ENCODE results near the gene BCAS1.

BCAS1 gene

DNA sequence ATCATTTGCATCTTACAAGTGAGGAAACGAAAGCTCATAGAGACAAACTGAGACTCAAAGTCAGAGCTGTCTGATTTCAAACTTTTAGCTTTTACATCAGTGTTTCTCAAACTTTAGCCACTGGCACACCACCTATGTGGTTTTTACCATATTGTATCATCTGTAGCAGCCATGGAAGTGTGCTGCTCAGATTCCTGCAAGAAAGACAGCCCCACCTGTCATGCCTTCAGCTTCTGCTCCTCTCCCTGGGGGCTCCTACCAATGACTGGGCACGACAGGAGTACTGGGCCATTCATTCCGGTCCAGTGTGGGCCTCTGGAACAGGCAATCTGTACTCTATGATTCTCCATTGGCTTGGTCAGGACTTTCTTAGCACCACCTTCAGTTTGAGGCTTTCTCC, 87.0 kb downstream of the BCAS1 start:
- no peaks in the 10 kb centered on the region for H3K27me3 ChIP-seq (ENCODE audit: low read depth, low read length)
- TF ChIP-seq, protein P1, sequence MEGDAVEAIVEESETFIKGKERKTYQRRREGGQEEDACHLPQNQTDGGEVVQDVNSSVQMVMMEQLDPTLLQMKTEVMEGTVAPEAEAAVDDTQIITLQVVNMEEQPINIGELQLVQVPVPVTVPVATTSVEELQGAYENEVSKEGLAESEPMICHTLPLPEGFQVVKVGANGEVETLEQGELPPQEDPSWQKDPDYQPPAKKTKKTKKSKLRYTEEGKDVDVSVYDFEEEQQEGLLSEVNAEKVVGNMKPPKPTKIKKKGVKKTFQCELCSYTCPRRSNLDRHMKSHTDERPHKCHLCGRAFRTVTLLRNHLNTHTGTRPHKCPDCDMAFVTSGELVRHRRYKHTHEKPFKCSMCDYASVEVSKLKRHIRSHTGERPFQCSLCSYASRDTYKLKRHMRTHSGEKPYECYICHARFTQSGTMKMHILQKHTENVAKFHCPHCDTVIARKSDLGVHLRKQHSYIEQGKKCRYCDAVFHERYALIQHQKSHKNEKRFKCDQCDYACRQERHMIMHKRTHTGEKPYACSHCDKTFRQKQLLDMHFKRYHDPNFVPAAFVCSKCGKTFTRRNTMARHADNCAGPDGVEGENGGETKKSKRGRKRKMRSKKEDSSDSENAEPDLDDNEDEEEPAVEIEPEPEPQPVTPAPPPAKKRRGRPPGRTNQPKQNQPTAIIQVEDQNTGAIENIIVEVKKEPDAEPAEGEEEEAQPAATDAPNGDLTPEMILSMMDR (IDR thresholded peaks at IDR 0.05; ENCODE audit: low read depth, low read length) = no peak
- TF ChIP-seq EZH2phosphoT487 (IDR thresholded peaks at IDR 0.05; ENCODE audit: low read depth) = no peak

DNA sequence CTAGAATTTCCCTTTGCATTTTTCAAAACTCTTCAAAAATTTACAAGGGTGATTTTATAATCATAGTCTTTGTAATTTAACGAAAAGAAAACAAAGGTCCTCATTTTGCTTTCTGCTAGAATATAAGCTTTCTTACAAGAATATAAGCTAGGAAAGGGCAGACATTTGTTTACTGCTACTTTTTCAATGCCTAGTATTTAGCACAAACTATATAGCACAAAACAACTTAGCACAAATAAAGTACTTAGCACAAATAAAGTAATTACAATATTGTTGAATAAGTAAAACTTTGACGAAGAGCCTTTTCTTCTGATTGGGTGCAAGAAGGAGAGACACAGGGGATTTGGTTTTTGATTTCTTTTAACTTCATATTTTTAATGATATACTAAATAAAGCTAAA, 87.8 kb downstream of the BCAS1 start:
- TF ChIP-seq EZH2phosphoT487 (IDR thresholded peaks at IDR 0.05; ENCODE audit: low read depth) = no peak
- TF ChIP-seq, protein P1 (IDR thresholded peaks at IDR 0.05; ENCODE audit: low read depth, low read length) = no peak
- Histone ChIP-seq H3K4me2 (ENCODE audit: low read length) (no peak overlapping the region), H3K4me1 (ENCODE audit: low read length) (no peaks in the 10 kb centered on the region), H3K36me3 (replicated peaks; ENCODE audit: low read depth, low read length) (no peaks in the 10 kb centered on the region), H3K9me3 (ENCODE audit: insufficient read depth, low read length) (no peaks in the 10 kb centered on the region), H2AFZ (ENCODE audit: low read depth, low read length) (no peak overlapping the region), H3K27ac (ENCODE audit: low read length) (no peak overlapping the region), H4K20me1 (ENCODE audit: insufficient read depth, low read length) (no peaks in the 10 kb centered on the region), H3K4me3 (ENCODE audit: low read length) (no peak overlapping the region), H3K9ac (ENCODE audit: low read length) (no peak overlapping the region), H3K27me3 (ENCODE audit: low read depth, low read length) (no peaks in the 10 kb centered on the region), H3K79me2 (ENCODE audit: low read length) (no peaks in the 10 kb centered on the region)

More for the DNA sequence above, 87.0 kb downstream of the BCAS1 start:
- Histone ChIP-seq H3K9ac (ENCODE audit: low read length) (no peak overlapping the region), H3K4me2 (ENCODE audit: low read length) (no peak overlapping the region), H4K20me1 (ENCODE audit: insufficient read depth, low read length) (no peaks in the 10 kb centered on the region), H3K27ac (ENCODE audit: low read length) (no peak overlapping the region), H2AFZ (ENCODE audit: low read depth, low read length) (no peak overlapping the region), H3K9me3 (ENCODE audit: insufficient read depth, low read length) (no peaks in the 10 kb centered on the region), H3K4me1 (ENCODE audit: low read length) (no peaks in the 10 kb centered on the region), H3K36me3 (replicated peaks; ENCODE audit: low read depth, low read length) (no peaks in the 10 kb centered on the region), H3K79me2 (ENCODE audit: low read length) (no peaks in the 10 kb centered on the region), H3K4me3 (ENCODE audit: low read length) (no peak overlapping the region)

DNA sequence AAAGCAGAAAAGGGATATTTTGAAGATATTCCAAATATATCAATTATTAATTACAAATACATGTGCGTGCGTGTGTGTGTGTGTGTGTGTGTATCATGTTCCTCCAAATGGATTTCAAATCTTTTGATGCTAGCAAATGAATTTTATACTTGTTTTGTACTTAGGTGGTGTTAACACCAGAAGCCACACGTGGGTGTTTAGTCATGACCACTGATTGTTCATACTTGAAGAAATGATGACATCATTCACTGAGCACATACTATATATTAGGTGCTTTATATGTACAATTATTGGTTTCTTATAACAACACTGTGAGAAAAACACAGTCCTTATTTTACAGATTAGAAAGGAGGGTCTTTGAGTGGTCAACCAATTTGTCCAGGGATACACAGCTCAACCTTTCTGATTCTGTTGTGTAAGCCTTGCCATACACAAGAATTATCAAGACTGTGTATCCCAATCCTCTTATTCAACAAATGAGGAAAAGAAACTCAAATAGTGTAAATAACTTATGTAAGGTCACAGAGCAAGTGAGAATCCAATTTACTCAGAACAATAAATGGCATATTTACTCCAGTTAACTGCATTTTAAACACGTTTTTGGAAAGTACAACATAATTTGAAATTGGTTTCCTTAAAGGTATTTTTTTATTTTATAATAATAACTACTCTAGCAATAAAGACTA, 88.5 kb downstream of the BCAS1 start:
- Histone ChIP-seq H3K27me3 (ENCODE audit: low read depth, low read length) (no peaks in the 10 kb centered on the region), H3K4me3 (ENCODE audit: low read length) (no peak overlapping the region), H3K36me3 (replicated peaks; ENCODE audit: low read depth, low read length) (no peaks in the 10 kb centered on the region), H3K9me3 (ENCODE audit: insufficient read depth, low read length) (0 out of 2 replicates have a peak, but pooled peaks cover under 1% of the 10 kb centered on the region), H3K4me1 (ENCODE audit: low read length) (no peaks in the 10 kb centered on the region), H4K20me1 (ENCODE audit: insufficient read depth, low read length) (no peaks in the 10 kb centered on the region), H2AFZ (ENCODE audit: low read depth, low read length) (no peak overlapping the region), H3K4me2 (ENCODE audit: low read length) (no peak overlapping the region), H3K79me2 (ENCODE audit: low read length) (no peaks in the 10 kb centered on the region), H3K9ac (ENCODE audit: low read length) (no peak overlapping the region), H3K27ac (ENCODE audit: low read length) (no peak overlapping the region)
- TF ChIP-seq EZH2phosphoT487 (IDR thresholded peaks at IDR 0.05; ENCODE audit: low read depth) = no peak
- TF ChIP-seq, protein P1 (IDR thresholded peaks at IDR 0.05; ENCODE audit: low read depth, low read length) = no peak

DNA sequence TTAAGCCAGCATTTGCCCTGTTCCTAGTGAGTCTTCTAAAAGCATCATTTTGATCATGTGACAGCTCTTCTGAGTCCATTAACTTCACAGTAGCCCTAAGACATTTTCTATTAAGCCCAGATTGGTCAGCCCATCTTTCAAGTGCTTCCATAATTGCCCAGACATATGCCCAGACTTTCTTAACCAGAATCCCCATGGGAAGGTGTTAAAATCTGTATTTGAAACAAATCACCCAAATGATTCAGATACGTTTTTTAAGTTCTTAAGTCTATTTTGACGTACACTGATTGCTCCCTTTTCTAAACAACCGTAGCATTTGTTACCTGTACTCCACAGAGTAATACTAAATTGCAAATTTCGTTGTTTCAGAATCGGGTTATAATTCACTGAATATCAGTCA, 89.3 kb downstream of the BCAS1 start:
- Histone ChIP-seq H3K27me3 (ENCODE audit: low read depth, low read length) (no peaks in the 10 kb centered on the region), H2AFZ (ENCODE audit: low read depth, low read length) (no peak overlapping the region), H3K9me3 (ENCODE audit: insufficient read depth, low read length) (0 out of 2 replicates have a peak, but pooled peaks cover 3% of the 10 kb centered on the region), H3K9ac (ENCODE audit: low read length) (no peak overlapping the region), H3K36me3 (replicated peaks; ENCODE audit: low read depth, low read length) (no peaks in the 10 kb centered on the region), H3K27ac (ENCODE audit: low read length) (no peak overlapping the region), H3K4me3 (ENCODE audit: low read length) (no peak overlapping the region), H3K4me2 (ENCODE audit: low read length) (no peak overlapping the region), H3K79me2 (ENCODE audit: low read length) (no peaks in the 10 kb centered on the region), H4K20me1 (ENCODE audit: insufficient read depth, low read length) (no peaks in the 10 kb centered on the region), H3K4me1 (ENCODE audit: low read length) (no peaks in the 10 kb centered on the region)
- TF ChIP-seq EZH2phosphoT487 (IDR thresholded peaks at IDR 0.05; ENCODE audit: low read depth) = no peak
- TF ChIP-seq, protein P1 (IDR thresholded peaks at IDR 0.05; ENCODE audit: low read depth, low read length) = no peak

Data from OCI-LY3 (cell line).